GM13977 (cell line): Measurements from ENCODE around the gene TIAM1.

Experiments used
- DNase-seq: peaks from one replicate; pipeline ENCODE4 v3.0.0; 2012; ENCODE audit warnings: low spot score
- in situ Hi-C: fragments of 300-500 bp; cut with MboI; formaldehyde crosslinking; loops from one replicate; pipeline ENCODE4 v1.12.0; 2022; ENCODE audit warnings: low sequenced_read_pairs, low pct_unique_long_range_greater_than_20kb, mixed read lengths, inconsistent platforms; ENCODE audit not compliant: unreplicated experiment
- TF ChIP-seq, protein P1 (sequence below): IDR thresholded peaks from 2 replicates; pipeline ENCODE4 v1.5.1; 2012; ENCODE audit warnings: mild to moderate bottlenecking, control low read depth; ENCODE audit not compliant: insufficient read depth; ENCODE audit errors: extremely low read depth, missing control alignments

Gene TIAM1, protein sequence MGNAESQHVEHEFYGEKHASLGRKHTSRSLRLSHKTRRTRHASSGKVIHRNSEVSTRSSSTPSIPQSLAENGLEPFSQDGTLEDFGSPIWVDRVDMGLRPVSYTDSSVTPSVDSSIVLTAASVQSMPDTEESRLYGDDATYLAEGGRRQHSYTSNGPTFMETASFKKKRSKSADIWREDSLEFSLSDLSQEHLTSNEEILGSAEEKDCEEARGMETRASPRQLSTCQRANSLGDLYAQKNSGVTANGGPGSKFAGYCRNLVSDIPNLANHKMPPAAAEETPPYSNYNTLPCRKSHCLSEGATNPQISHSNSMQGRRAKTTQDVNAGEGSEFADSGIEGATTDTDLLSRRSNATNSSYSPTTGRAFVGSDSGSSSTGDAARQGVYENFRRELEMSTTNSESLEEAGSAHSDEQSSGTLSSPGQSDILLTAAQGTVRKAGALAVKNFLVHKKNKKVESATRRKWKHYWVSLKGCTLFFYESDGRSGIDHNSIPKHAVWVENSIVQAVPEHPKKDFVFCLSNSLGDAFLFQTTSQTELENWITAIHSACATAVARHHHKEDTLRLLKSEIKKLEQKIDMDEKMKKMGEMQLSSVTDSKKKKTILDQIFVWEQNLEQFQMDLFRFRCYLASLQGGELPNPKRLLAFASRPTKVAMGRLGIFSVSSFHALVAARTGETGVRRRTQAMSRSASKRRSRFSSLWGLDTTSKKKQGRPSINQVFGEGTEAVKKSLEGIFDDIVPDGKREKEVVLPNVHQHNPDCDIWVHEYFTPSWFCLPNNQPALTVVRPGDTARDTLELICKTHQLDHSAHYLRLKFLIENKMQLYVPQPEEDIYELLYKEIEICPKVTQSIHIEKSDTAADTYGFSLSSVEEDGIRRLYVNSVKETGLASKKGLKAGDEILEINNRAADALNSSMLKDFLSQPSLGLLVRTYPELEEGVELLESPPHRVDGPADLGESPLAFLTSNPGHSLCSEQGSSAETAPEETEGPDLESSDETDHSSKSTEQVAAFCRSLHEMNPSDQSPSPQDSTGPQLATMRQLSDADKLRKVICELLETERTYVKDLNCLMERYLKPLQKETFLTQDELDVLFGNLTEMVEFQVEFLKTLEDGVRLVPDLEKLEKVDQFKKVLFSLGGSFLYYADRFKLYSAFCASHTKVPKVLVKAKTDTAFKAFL (N-terminal part only)

DNA sequence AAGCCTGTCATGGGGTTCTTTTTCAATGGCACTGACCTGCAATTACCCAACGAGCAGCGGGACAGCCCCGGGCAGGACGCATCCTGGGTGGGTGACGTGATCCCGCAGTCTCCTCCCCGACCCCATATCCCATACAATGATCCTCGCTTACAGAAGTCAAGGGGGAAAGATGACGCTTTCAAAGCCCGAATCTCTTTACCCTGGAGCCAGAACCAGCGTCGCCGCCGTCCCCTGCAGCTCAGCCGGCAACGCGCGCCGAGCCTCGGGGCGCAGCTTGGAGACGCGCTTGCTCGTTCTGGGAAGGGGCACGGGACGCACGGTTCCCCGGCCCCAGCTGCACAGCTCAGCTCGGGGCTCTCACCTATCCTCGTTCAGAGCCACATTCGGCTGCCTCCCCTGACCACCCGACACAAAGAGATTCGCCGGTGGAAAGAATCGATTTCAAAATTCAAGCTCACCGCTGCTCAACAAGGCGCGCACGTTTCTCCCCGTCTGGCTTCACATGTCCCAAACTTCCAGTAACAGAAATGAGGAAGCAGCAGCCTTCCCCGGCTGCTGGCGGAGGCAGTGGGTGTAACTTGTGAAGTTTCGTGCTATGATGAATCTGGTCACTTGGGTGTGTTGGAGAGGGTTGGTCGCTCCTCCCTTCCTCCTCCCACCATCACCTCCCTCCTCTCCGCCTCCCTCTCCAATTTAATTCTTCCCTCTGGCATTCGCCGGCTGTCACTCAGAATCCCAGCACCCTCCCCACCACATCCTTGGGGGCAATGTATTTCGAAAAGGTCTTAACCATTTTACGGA, at the start of gene TIAM1:
TIAM1 (minus strand) TSS at position 582 of the 801 bp plus-strand sequence. CDS start 77,289 bp downstream, outside the sequence.
- TF ChIP-seq, protein P1, sequence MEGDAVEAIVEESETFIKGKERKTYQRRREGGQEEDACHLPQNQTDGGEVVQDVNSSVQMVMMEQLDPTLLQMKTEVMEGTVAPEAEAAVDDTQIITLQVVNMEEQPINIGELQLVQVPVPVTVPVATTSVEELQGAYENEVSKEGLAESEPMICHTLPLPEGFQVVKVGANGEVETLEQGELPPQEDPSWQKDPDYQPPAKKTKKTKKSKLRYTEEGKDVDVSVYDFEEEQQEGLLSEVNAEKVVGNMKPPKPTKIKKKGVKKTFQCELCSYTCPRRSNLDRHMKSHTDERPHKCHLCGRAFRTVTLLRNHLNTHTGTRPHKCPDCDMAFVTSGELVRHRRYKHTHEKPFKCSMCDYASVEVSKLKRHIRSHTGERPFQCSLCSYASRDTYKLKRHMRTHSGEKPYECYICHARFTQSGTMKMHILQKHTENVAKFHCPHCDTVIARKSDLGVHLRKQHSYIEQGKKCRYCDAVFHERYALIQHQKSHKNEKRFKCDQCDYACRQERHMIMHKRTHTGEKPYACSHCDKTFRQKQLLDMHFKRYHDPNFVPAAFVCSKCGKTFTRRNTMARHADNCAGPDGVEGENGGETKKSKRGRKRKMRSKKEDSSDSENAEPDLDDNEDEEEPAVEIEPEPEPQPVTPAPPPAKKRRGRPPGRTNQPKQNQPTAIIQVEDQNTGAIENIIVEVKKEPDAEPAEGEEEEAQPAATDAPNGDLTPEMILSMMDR: no peak
- in situ Hi-C loops: no loop called here
- no peak for DNase-seq

DNA sequence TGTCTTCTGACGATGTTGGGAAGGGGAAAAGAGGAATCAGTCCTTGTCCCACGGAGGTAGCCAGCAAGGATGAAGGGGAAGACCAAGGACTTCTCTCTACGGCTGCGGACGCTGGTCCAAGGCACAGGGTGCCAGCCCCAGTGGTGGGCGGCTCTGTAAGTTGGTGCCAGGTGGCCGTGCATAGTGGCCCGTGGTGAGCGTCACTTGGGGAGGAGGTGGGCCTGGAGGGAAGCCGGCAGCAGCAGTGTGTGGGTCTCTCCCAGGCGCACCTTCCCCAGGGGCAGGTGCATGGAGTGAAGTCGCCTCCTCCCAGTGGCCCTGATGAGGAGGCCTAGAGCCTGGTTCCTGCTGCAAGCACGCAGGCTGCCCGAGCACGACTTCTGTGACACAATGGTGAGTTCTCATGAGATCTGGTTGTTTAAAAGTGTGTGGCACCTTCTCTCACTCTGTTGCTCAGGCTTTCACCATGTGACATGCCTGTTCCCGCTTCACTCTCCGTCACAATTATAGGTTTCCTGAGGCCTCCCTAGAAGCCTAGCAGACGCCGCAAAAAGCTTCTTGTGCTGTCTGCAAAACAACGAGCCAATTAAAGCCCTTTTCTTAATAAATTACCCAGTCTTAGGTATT, 43.6 kb upstream of the TIAM1 start:
- TF ChIP-seq, protein P1: no peak
- in situ Hi-C loops: no loop called here
- no peak for DNase-seq

DNA sequence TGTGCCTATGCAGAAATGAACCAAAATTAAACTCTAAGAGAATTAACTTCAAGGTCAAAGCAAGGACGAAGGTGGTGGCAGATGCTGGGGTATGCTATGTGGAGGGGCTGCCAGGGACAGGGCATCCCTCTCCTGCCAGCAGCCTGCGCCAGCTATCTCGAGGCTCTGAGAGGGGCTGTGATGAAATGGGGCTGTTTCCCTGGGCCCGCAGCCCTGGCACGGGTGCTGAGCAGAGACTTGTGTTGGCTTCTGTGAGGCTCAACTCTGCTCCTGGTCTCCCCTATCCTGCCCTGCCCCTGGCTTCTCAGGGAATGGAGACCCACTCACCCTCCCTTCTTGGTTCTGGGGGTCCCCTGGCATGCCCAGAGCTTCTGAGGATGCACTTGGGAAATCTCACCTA, 41.9 kb upstream of the TIAM1 start:
- DNase-seq: no peak
- TF ChIP-seq, protein P1: no peak
- in situ Hi-C loops: no loop called here

DNA sequence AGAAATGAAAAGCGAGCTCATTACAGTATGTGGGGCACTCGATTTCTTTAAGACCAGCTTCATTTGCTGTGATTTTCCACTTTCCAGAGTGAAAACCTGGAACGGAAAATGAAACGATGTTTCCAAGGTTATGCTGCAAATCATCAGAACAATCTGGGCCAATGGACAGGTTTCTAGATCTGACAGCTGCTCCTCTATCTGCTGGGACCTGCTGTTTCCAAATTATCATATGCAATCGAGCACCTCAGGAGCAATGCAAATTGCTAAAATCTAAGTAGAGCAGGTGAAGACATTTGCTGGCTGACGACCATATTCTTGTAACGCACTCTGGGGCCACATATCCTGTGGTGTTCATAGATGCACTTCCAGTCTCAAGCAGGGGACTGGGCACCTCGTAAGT, 39.7 kb upstream of the TIAM1 start:
- TF ChIP-seq, protein P1: no peak
- in situ Hi-C loops: no loop called here
- no peak for DNase-seq

DNA sequence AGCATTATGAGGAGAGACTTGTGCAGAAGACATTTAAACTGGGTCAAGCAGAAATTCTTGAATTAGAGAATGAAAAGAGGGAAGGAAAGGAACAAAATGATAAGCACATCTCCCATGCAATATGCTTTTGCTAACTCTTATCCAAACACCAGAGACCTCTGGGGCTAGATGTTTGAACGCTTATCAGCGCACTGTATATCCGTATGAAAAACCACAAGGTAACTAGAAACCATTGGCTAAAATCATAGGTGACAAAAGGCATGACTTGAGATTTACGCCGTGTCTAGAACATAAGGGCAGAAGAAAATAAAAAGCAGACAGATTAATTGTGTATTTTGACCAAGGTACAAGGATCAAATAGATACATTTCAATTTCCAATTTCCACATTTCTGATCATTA, 38.0 kb upstream of the TIAM1 start:
- DNase-seq: no peak
- in situ Hi-C loops: no loop called here
- TF ChIP-seq, protein P1: no peak
